ENCODE measurements around the gene SNORC.

Gene SNORC

DNA sequence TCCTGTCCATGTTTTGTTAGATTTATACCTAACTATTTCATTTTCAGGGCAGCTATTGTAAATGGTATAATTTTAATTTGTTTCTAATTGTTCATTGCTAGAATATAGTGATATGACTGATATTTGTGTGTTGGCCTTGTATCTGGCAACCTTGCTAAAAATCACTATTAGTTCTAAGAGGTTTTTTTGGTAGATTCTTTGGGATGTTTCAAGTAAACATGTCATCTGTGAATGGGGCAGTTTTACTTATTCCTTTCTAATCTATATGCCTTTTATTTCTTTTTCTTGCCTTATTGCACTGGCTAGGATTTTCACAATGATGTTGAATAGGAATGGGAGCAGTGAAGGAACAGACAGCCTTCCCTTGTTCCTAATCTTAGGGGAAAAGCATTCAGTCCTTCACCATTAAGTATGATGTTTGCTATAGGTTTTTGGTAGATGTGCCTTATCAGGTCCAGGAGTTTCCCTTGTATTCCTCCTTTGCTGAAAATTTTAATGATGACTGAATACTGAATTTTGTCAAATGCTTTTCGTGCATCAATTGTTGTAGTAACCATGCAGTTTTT, 41.7 kb downstream of the SNORC start:
- Histone ChIP-seq H3K4me1 (ENCODE audit: insufficient read depth, low read length) (peaks cover 9% of the 10 kb centered on the region), H2AFZ (ENCODE audit: low read depth, low read length) (no peak overlapping the region), H3K36me3 (ENCODE audit: insufficient read depth, low read length) (no peaks in the 10 kb centered on the region), H3K9me3 (ENCODE audit: low read length) (peaks cover 8% of the 10 kb centered on the region), H3K4me3 (ENCODE audit: low read length) (no peak overlapping the region), H3K27me3 (ENCODE audit: insufficient read depth, low read length) (peaks cover 2% of the 10 kb centered on the region)

GRCh38 chr2:232913903-232914302, 43.8 kb downstream of the SNORC start:
- Histone ChIP-seq H2AFZ (ENCODE audit: low read depth, low read length) (no peak overlapping the region), H3K27me3 (ENCODE audit: insufficient read depth, low read length) (peaks cover 2% of the 10 kb centered on the region), H3K4me3 (ENCODE audit: low read length) (no peak overlapping the region), H3K9me3 (ENCODE audit: low read length) (peaks cover 8% of the 10 kb centered on the region), H3K36me3 (ENCODE audit: insufficient read depth, low read length) (no peaks in the 10 kb centered on the region), H3K4me1 (ENCODE audit: insufficient read depth, low read length) (no peaks in the 10 kb centered on the region)

- H3K9me3 ChIP-seq (ENCODE audit: low read length) = peaks cover 8% of the 10 kb centered on the region
- H3K4me3 ChIP-seq (ENCODE audit: low read length) = no peak overlapping the region
- peaks cover 8% of the 10 kb centered on the region for H3K27me3 ChIP-seq (ENCODE audit: insufficient read depth, low read length)
- no peaks in the 10 kb centered on the region for H3K36me3 ChIP-seq (ENCODE audit: insufficient read depth, low read length)
- H2AFZ ChIP-seq (ENCODE audit: low read depth, low read length) = no peak overlapping the region
- no peaks in the 10 kb centered on the region for H3K4me1 ChIP-seq (ENCODE audit: insufficient read depth, low read length)
These were observed 49.1 kb downstream of the SNORC start for GRCh38 chr2:232919141-232919540.

DNA sequence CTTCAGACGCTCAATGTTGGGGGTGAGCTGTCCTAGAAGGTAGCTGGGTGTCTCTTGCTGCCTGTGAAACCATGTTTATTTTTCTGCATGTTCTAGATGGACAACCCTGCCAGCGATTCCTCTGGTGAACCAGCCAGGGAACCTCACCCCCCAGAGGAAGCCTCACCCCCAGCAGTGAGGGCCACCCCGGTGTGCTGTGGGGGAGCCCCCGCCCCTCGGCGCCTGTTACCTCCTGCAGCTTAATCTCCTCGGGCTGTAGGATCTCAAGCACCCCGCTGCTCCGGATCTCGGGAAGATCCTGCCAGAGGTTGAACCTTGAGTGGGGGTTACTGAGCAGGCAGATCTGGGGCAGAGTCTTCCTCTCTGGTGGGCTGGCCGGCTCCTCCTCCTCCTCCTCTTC, 50.0 kb downstream of the SNORC start:
- Histone ChIP-seq H2AFZ (ENCODE audit: low read depth, low read length) (no peak overlapping the region), H3K27me3 (ENCODE audit: insufficient read depth, low read length) (peaks cover 13% of the 10 kb centered on the region), H3K9me3 (ENCODE audit: low read length) (peaks cover 11% of the 10 kb centered on the region), H3K4me1 (ENCODE audit: insufficient read depth, low read length) (no peaks in the 10 kb centered on the region), H3K4me3 (ENCODE audit: low read length) (no peak overlapping the region), H3K36me3 (ENCODE audit: insufficient read depth, low read length) (no peaks in the 10 kb centered on the region)

DNA sequence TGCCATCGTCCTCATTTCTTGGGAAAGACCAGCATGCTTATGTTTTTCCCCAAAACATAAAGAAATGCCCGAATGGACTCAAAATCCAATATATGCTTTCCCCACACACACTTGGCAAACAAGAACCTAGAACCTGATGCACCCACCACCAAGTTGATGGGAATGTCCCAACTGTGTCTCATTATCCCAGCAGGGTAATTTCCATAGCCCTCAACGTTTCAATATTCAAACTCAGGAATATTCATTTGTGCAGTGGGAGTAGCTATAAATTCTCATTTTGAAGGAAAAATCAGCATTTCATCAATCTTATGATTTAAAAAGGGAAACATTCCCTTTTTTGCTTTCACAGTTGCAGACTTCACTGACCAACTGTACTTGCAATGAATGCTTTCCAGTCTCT, 50.7 kb downstream of the SNORC start:
- Histone ChIP-seq H3K36me3 (ENCODE audit: insufficient read depth, low read length) (no peaks in the 10 kb centered on the region), H3K4me3 (ENCODE audit: low read length) (no peak overlapping the region), H3K9me3 (ENCODE audit: low read length) (peaks cover 11% of the 10 kb centered on the region), H3K4me1 (ENCODE audit: insufficient read depth, low read length) (no peaks in the 10 kb centered on the region), H3K27me3 (ENCODE audit: insufficient read depth, low read length) (peaks cover 20% of the 10 kb centered on the region), H2AFZ (ENCODE audit: low read depth, low read length) (no peak overlapping the region)

- H3K9me3 ChIP-seq (ENCODE audit: low read length) = peaks cover 14% of the 10 kb centered on the region
- no peaks in the 10 kb centered on the region for H3K36me3 ChIP-seq (ENCODE audit: insufficient read depth, low read length)
- peaks cover 6% of the 10 kb centered on the region for H3K4me1 ChIP-seq (ENCODE audit: insufficient read depth, low read length)
- no peak overlapping the region for H2AFZ ChIP-seq (ENCODE audit: low read depth, low read length)
- H3K4me3 ChIP-seq (ENCODE audit: low read length) = no peak overlapping the region
- peaks cover 49% of the 10 kb centered on the region for H3K27me3 ChIP-seq (ENCODE audit: insufficient read depth, low read length)
These were observed 54.4 kb downstream of the SNORC start for GRCh38 chr2:232924433-232924832.

- Histone ChIP-seq H2AFZ (ENCODE audit: low read depth, low read length) (no peak overlapping the region), H3K4me1 (ENCODE audit: insufficient read depth, low read length) (peaks cover 6% of the 10 kb centered on the region), H3K9me3 (ENCODE audit: low read length) (peaks cover 6% of the 10 kb centered on the region), H3K27me3 (ENCODE audit: insufficient read depth, low read length) (peaks cover 51% of the 10 kb centered on the region), H3K36me3 (ENCODE audit: insufficient read depth, low read length) (no peaks in the 10 kb centered on the region), H3K4me3 (ENCODE audit: low read length) (no peak overlapping the region)
These were observed 55.2 kb downstream of the SNORC start for GRCh38 chr2:232925153-232925820.

- H3K36me3 ChIP-seq (ENCODE audit: insufficient read depth, low read length) = no peaks in the 10 kb centered on the region
- peaks cover 5% of the 10 kb centered on the region for H3K9me3 ChIP-seq (ENCODE audit: low read length)
- H3K4me3 ChIP-seq (ENCODE audit: low read length) = no peak overlapping the region
- H3K4me1 ChIP-seq (ENCODE audit: insufficient read depth, low read length) = peaks cover 6% of the 10 kb centered on the region
- H2AFZ ChIP-seq (ENCODE audit: low read depth, low read length) = no peak overlapping the region
- peaks cover 51% of the 10 kb centered on the region for H3K27me3 ChIP-seq (ENCODE audit: insufficient read depth, low read length)
These were observed 55.7 kb downstream of the SNORC start for GRCh38 chr2:232925821-232926156.

GRCh38 chr2:232926431-232926939, 56.4 kb downstream of the SNORC start:
- Histone ChIP-seq H3K36me3 (ENCODE audit: insufficient read depth, low read length) (no peaks in the 10 kb centered on the region), H3K27me3 (ENCODE audit: insufficient read depth, low read length) (peaks cover 55% of the 10 kb centered on the region), H3K9me3 (ENCODE audit: low read length) (peaks cover 5% of the 10 kb centered on the region)

GRCh38 chr2:232927032-232927792, 57.1 kb downstream of the SNORC start:
- Histone ChIP-seq H3K36me3 (ENCODE audit: insufficient read depth, low read length) (no peaks in the 10 kb centered on the region), H3K4me3 (ENCODE audit: low read length) (peak overlapping the region; percentile 39), H3K4me1 (ENCODE audit: insufficient read depth, low read length) (peaks cover 6% of the 10 kb centered on the region), H3K9me3 (ENCODE audit: low read length) (peaks cover 5% of the 10 kb centered on the region), H3K27me3 (ENCODE audit: insufficient read depth, low read length) (peaks cover 51% of the 10 kb centered on the region), H2AFZ (ENCODE audit: low read depth, low read length) (peak overlapping the region; percentile 41)

More at GRCh38 chr2:232926431-232926939, 56.4 kb downstream of the SNORC start:
- peaks cover 6% of the 10 kb centered on the region for H3K4me1 ChIP-seq (ENCODE audit: insufficient read depth, low read length)
- no peak overlapping the region for H3K4me3 ChIP-seq (ENCODE audit: low read length)
- no peak overlapping the region for H2AFZ ChIP-seq (ENCODE audit: low read depth, low read length)

DNA sequence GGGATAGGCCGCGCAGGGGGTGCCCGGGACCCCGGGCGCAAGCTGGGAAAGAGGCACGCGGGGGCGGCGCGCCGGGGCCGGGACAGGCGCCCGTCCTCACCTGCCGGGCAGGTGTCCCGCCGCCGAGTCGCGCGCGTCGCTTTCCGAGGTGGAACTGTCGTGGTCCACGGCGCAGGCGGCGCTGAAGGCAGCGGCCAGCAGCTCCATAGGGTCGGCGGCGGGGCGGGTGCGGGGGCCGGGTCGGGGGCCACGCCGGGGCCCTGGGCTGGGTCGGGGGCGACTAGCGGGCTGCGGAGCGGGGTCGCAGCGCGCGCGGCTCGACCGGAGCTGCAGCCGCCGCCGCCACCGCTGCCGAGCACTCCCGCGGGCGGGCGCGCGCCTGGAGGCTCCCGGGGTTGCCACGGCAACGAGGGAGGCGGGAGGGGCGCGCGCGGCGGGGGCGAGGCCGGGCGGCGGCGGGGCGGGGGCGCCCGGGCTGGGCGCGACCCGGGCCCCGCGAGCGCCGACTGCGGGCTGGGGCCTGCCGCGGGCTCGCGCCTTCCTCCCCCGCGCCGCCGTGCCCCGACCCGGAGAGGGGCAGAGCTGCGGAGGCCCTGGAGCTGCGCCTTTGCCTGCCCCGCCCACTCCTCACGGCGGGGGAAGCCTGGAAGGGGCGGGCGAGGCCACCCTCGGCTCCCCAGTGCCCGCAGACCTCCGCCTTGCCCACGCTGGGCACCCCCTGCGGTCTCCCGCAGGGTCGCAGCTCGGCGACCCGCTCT, 57.9 kb downstream of the SNORC start:
- H3K9me3 ChIP-seq (ENCODE audit: low read length) = peaks cover 5% of the 10 kb centered on the region
- peak overlapping the region; percentile 39 for H3K4me3 ChIP-seq (ENCODE audit: low read length)
- H3K4me1 ChIP-seq (ENCODE audit: insufficient read depth, low read length) = peaks cover 6% of the 10 kb centered on the region
- H2AFZ ChIP-seq (ENCODE audit: low read depth, low read length) = peak overlapping the region; percentile 41
- H3K36me3 ChIP-seq (ENCODE audit: insufficient read depth, low read length) = no peaks in the 10 kb centered on the region
- H3K27me3 ChIP-seq (ENCODE audit: insufficient read depth, low read length) = peaks cover 47% of the 10 kb centered on the region
